Endothelial cell of umbilical vein (primary cell): Measurements from ENCODE around the gene PRPF40B. TPM values are rescaled to one million over a fixed set of nuclear protein-coding genes. Genes with fewer than 3 reads are reported as not detected.

Source experiments
- BruUV-seq: library from RNA; stranded (reverse); fragments of 400-500 nt; replicated peaks from 2 replicates; lab custom pipeline; 2021; lab: Mats Ljungman, UMichigan
- CTCF ChIA-PET: fragments of 300-600, 350-600 bp; sonication (Branson Sonifier 250); formaldehyde crosslinking; loops from one replicate; lab custom pipeline; 2021; ENCODE audit warnings: antibody characterized with exemption, inconsistent platforms; lab: Charles Lee
- POLR2A ChIA-PET: fragments of 300-600, 350-600 bp; sonication (Branson Sonifier 250); formaldehyde crosslinking; loops from one replicate; lab custom pipeline; 2021; ENCODE audit warnings: antibody characterized with exemption, inconsistent platforms; lab: Charles Lee
- DNase-seq: peaks from one replicate; pipeline ENCODE4 v3.0.0-alpha.2; 2011; ENCODE audit warnings: low read depth, low spot score
- FAIRE-seq: peaks from 2 replicates; lab custom pipeline; 2011; peaks lifted over from hg19 to GRCh38; lab: Jason Lieb, UNC
- H2AFZ ChIP-seq: 2 replicates; pipeline ENCODE4 v1.6.0; 2012; ENCODE audit warnings: low read depth, low read length, control low read depth, inconsistent platforms
- H3K27ac ChIP-seq: 2 replicates; pipeline ENCODE4 v1.5.1; 2011; ENCODE audit warnings: low read depth, mild to moderate bottlenecking, control low read depth, low read length, moderate library complexity; ENCODE audit not compliant: insufficient read depth
- H3K27me3 ChIP-seq, 2 experiments: 2 replicates each; pipeline versions ENCODE4 v1.6.0 to v1.6.1; 2011; ENCODE audit warnings: low read length in 2 of 2, mixed read lengths in 1 of 2; ENCODE audit not compliant: control insufficient read depth in 2 of 2, insufficient read depth in 2 of 2
- H3K36me3 ChIP-seq, 2 experiments: 2 replicates in 1 of 2; 3 replicates in 1 of 2; pipeline ENCODE4 v1.5.1; 2011; ENCODE audit warnings: low read length in 2 of 2, mild to moderate bottlenecking in 1 of 2, moderate library complexity in 1 of 2; ENCODE audit not compliant: control insufficient read depth in 2 of 2, insufficient read depth in 2 of 2; ENCODE audit errors: extremely low read depth in 1 of 2
- H3K4me1 ChIP-seq: 3 replicates; pipeline ENCODE4 v1.5.1; 2011; ENCODE audit warnings: mild to moderate bottlenecking, low read length; ENCODE audit not compliant: control insufficient read depth, insufficient read depth; ENCODE audit errors: extremely low read depth
- H3K4me2 ChIP-seq: 2 replicates; pipeline ENCODE4 v1.6.1; 2011; ENCODE audit warnings: low read length, control low read depth, mixed read lengths; ENCODE audit not compliant: insufficient read depth
- H3K4me3 ChIP-seq, 3 experiments: fragments of 200-600 bp in 1 of 3; sonication (generic), shearing (Covaris generic) in 1 of 3; replicated peaks in 1 of 3; 2 replicates each; pipeline ENCODE4 v1.5.1; 2011 to 2016; ENCODE audit warnings: control low read depth in 3 of 3, low read length in 3 of 3, mild to moderate bottlenecking in 2 of 3, inconsistent platforms in 1 of 3, low read depth in 1 of 3, moderate library complexity in 1 of 3; ENCODE audit not compliant: insufficient read depth in 1 of 3
- H3K79me2 ChIP-seq: 2 replicates; pipeline ENCODE4 v1.6.0; 2012; ENCODE audit warnings: low read length, inconsistent platforms; ENCODE audit not compliant: control insufficient read depth, insufficient read depth
- H3K9ac ChIP-seq: replicated peaks from 2 replicates; pipeline ENCODE3; 2011; ENCODE audit warnings: low read length, control low read depth; ENCODE audit not compliant: insufficient read depth; ENCODE audit errors: extremely low read depth
- H3K9me1 ChIP-seq: replicated peaks from 3 replicates; pipeline ENCODE4 v1.6.0; 2011; ENCODE audit warnings: mild to moderate bottlenecking, low read length; ENCODE audit not compliant: control insufficient read depth, insufficient read depth; ENCODE audit errors: extremely low read depth
- H3K9me3 ChIP-seq: replicated peaks from 2 replicates; pipeline ENCODE4 v1.5.1; 2012; ENCODE audit warnings: low read length, inconsistent platforms; ENCODE audit not compliant: control insufficient read depth, insufficient read depth
- H4K20me1 ChIP-seq: replicated peaks from 2 replicates; pipeline ENCODE3; 2011; ENCODE audit warnings: mild to moderate bottlenecking, low read length; ENCODE audit not compliant: control insufficient read depth, insufficient read depth; ENCODE audit errors: extremely low read depth
- EZH2 ChIP-seq: IDR thresholded peaks from 2 replicates; pipeline ENCODE4 v1.6.1; 2012; ENCODE audit warnings: borderline replicate concordance, low read depth, mild to moderate bottlenecking, moderate library complexity, low read length, inconsistent platforms; ENCODE audit not compliant: severe bottlenecking
- FOS ChIP-seq: IDR thresholded peaks from 2 replicates; pipeline ENCODE4 v1.6.1; 2011; ENCODE audit warnings: mild to moderate bottlenecking, low read length, moderate library complexity, borderline replicate concordance; ENCODE audit not compliant: insufficient read depth
- GATA2 ChIP-seq: IDR thresholded peaks from 2 replicates; pipeline ENCODE4 v1.7.0; 2011; ENCODE audit warnings: low read depth, mild to moderate bottlenecking, moderate library complexity, mixed read lengths, low read length; ENCODE audit not compliant: insufficient read length, insufficient read depth
- JUN ChIP-seq: IDR thresholded peaks from 2 replicates; pipeline ENCODE4 v1.6.1; 2011; ENCODE audit warnings: borderline replicate concordance, low read depth; ENCODE audit not compliant: insufficient read length, insufficient read depth
- MAX ChIP-seq: IDR thresholded peaks from 2 replicates; pipeline ENCODE4 v1.6.1; 2011; ENCODE audit not compliant: insufficient read depth, insufficient read length
- MYC ChIP-seq: IDR thresholded peaks from one replicate; pipeline ENCODE4 v1.6.1; 2011; ENCODE audit warnings: mild to moderate bottlenecking, low read depth, low read length
- POLR2A ChIP-seq: IDR thresholded peaks from 2 replicates; pipeline ENCODE4 v1.6.1; 2012; ENCODE audit warnings: low read depth, mild to moderate bottlenecking, control low read depth, low read length
- POLR2AphosphoS5 ChIP-seq: IDR thresholded peaks from 2 replicates; pipeline ENCODE4 v1.6.1; 2012; ENCODE audit warnings: low read depth, mild to moderate bottlenecking, control low read depth, low read length, moderate library complexity; ENCODE audit not compliant: insufficient read depth
- dilution Hi-C: fragments of 300-500 bp; cut with MboI; formaldehyde crosslinking; loops from one replicate; pipeline ENCODE4 v1.15.0; 2019; ENCODE audit warnings: low sequenced_read_pairs; ENCODE audit not compliant: extremely low pct_ligation_motif_present
- intact Hi-C: fragments of 100-400 bp; cut with micrococcal nuclease; formaldehyde crosslinking; loops from one replicate; pipeline ENCODE4 v1.10.0; 2022
- polyA plus RNA-seq, 4 experiments: library from polyadenylated mRNA; depleted of rRNA in 3 of 4; stranded (reverse) in 3 of 4; unstranded in 1 of 4; fragments of >200 nt; gene quantifications; 2 replicates each; pipeline versions ENCODE4 v1.2.1 to v1.2.3, GENCODE V29; 2011 to 2012; ENCODE audit warnings: missing spikeins in 1 of 4
- total RNA-seq: library from RNA; stranded (reverse); gene quantifications from 2 replicates; pipeline ENCODE4 v1.2.3, GENCODE V29; 2021

PRPF40B gene
- total and polyA plus RNA-seq, 2 donors (not counting 3 experiments of a cell fraction or from before 2014, with no cell fraction given): 5.4 to 9.9 TPM

GRCh38 chr12:49649445-49649844 is 26.1 kb downstream of the PRPF40B start:
- ChIA-PET POLR2A (no interaction called here), CTCF (interaction anchor here (1.1 to 3.2 kb wide), 5 partner anchors 9 to 61 kb away, joined by 3 to 47 read pairs (median 23); partner anchors contain the start of gene FMNL3)
- Histone ChIP-seq H3K27me3 (no peaks in the 10 kb centered on the region), H3K9ac (no peak overlapping the region), H3K4me3 (no peak overlapping the region), H3K9me1 (no peaks in the 10 kb centered on the region), H4K20me1 (no peaks in the 10 kb centered on the region), H3K4me1 (peaks cover 31% of the 10 kb centered on the region), H2AFZ (no peak overlapping the region), H3K79me2 (no peaks in the 10 kb centered on the region), H3K27ac (no peak overlapping the region), H3K36me3 (peaks cover 46 to 67% of the 10 kb centered on the region in 2 experiments), H3K4me2 (no peak overlapping the region), H3K9me3 (no peaks in the 10 kb centered on the region)
- intact Hi-C loops: no loop called here
- FAIRE-seq (no peak), DNase-seq (no peak)
- dilution Hi-C loops: no loop called here
- BruUV-seq: no TSS peak
- TF ChIP-seq JUN (no peak), POLR2A (no peak)

- no peaks in the 10 kb centered on the region for H3K79me2 ChIP-seq
- no TSS peak for BruUV-seq
- POLR2A ChIA-PET: no interaction called here
These were observed 26.5 kb downstream of the PRPF40B start for GRCh38 chr12:49649892-49650291.

More at GRCh38 chr12:49649892-49650291, 26.5 kb downstream of the PRPF40B start:
- CTCF ChIA-PET: interaction anchor here (1.1 to 3.2 kb wide), 3 partner anchors 9 to 61 kb away, joined by 3 to 47 read pairs (median 8); partner anchors contain the start of gene FMNL3
- no peak overlapping the region for H3K4me3 ChIP-seq
- no peaks in the 10 kb centered on the region for H4K20me1 ChIP-seq
- H3K27ac ChIP-seq: no peak overlapping the region
- no peak overlapping the region for H3K9ac ChIP-seq
- no peak for DNase-seq
- peaks cover 46 to 67% of the 10 kb centered on the region in 2 experiments for H3K36me3 ChIP-seq
- peaks cover 33% of the 10 kb centered on the region for H3K4me1 ChIP-seq
- no peaks in the 10 kb centered on the region for H3K9me3 ChIP-seq
- no peaks in the 10 kb centered on the region for H3K9me1 ChIP-seq
- dilution Hi-C loops (no loop called here), intact Hi-C loops (no loop called here)
- TF ChIP-seq POLR2AphosphoS5: no peak
- no peak for TF ChIP-seq GATA2
- no peak for TF ChIP-seq MAX
- no peak for TF ChIP-seq EZH2
- no peak for TF ChIP-seq MYC
- TF ChIP-seq JUN: no peak
- TF ChIP-seq POLR2A: no peak
- TF ChIP-seq FOS: no peak
- H3K4me2 ChIP-seq: no peak overlapping the region
- no peaks in the 10 kb centered on the region for H3K27me3 ChIP-seq
- no peak for FAIRE-seq
- H2AFZ ChIP-seq: no peak overlapping the region
